ENCODE results near the gene LDLRAD4.

- TF ChIP-seq EZH2 (IDR thresholded peaks at IDR 0.05) (no peak), POLR2AphosphoS5 (IDR thresholded peaks at IDR 0.05; ENCODE audit: borderline replicate concordance, low read depth, low read length) (no peak), FOXP2 (optimal IDR thresholded peaks at IDR 0.05; ENCODE audit: control extremely low read depth, extremely low read length, insufficient read depth) (no peak)
Measured at GRCh38 chr18:13364721-13365205, 146.2 kb downstream of the LDLRAD4 start.

Measured in SK-N-MC (cell line).